Spleen (tissue), 11 donors: Measurements from ENCODE around the gene CDC14B. TPM values are rescaled to one million over a fixed set of nuclear protein-coding genes. Genes with fewer than 3 reads are reported as not detected.
"Not testable (repeated sequence)": the region's sequence is repeated elsewhere in the genome, so short reads cannot be mapped to it uniquely, and the experiment has no call there.

Experiments
- DNase-seq: peaks from one replicate; pipeline ENCODE4 v3.0.0-alpha.2; 2020
- H3K27ac ChIP-seq, 8 donors: fragments of 200-600 bp; sonication (generic) in 7 of 8; 1 replicate in 4 of 8; 2 replicates in 4 of 8; pipeline versions ENCODE4 v1.5.0 to v1.8.0; 2016 to 2021; ENCODE audit warnings: inconsistent platforms in 4 of 8, mild to moderate bottlenecking in 4 of 8, moderate library complexity in 1 of 8
- H3K27me3 ChIP-seq, 7 donors: fragments of 200-600 bp; sonication (generic) in 6 of 7; replicated peaks in 1 of 7; 1 replicate in 4 of 7; 2 replicates in 3 of 7; pipeline versions ENCODE4 v1.5.0 to v1.8.0; 2016 to 2021; ENCODE audit warnings: inconsistent platforms in 3 of 7, mild to moderate bottlenecking in 1 of 7
- H3K36me3 ChIP-seq, 6 donors: fragments of 200-600 bp; sonication (generic) in 5 of 6; 1 replicate in 4 of 6; 2 replicates in 2 of 6; pipeline versions ENCODE4 v1.5.0 to v1.8.0; 2016 to 2021; ENCODE audit warnings: inconsistent platforms in 2 of 6
- H3K4me1 ChIP-seq, 6 donors: fragments of 200-600 bp; sonication (generic) in 5 of 6; 1 replicate in 3 of 6; 2 replicates in 3 of 6; pipeline versions ENCODE4 v1.5.0 to v1.8.0; 2016 to 2021; ENCODE audit warnings: inconsistent platforms in 3 of 6
- H3K4me3 ChIP-seq, 8 donors: fragments of 200-600 bp; sonication (generic) in 7 of 8; 1 replicate in 4 of 8; 2 replicates in 4 of 8; pipeline versions ENCODE4 v1.5.0 to v1.8.0; 2016 to 2021; ENCODE audit warnings: inconsistent platforms in 4 of 8, mild to moderate bottlenecking in 4 of 8, moderate library complexity in 2 of 8
- H3K9me3 ChIP-seq, 8 donors: fragments of 200-600 bp; sonication (generic) in 7 of 8; 1 replicate in 4 of 8; 2 replicates in 4 of 8; pipeline versions ENCODE4 v1.5.0 to v1.8.0; 2016 to 2021; ENCODE audit warnings: inconsistent platforms in 4 of 8
- CTCF ChIP-seq, 11 experiments: fragments of 200-600 bp in 7 of 11; fragments of 450-650 bp in 4 of 11; sonication (generic) in 4 of 11; IDR thresholded peaks in 8 of 11; conservative IDR thresholded peaks in 3 of 11; 1 replicate in 7 of 11; 2 replicates in 4 of 11; pipeline versions ENCODE4 v1.4.0 to v1.8.0; 2016 to 2021; ENCODE audit warnings: antibody characterized with exemption in 11 of 11, inconsistent platforms in 4 of 11, mild to moderate bottlenecking in 1 of 11
- POLR2A ChIP-seq, 3 donors: fragments of 450-650 bp; IDR thresholded peaks; one replicate each; pipeline ENCODE4 v1.5.1; 2017; ENCODE audit warnings: antibody characterized with exemption in 3 of 3, mild to moderate bottlenecking in 1 of 3
- POLR2AphosphoS5 ChIP-seq, 3 donors: sonication (generic); formaldehyde crosslinking; IDR thresholded peaks; one replicate each; pipeline ENCODE4 v1.5.1; 2017; ENCODE audit warnings: antibody characterized with exemption in 3 of 3
- WGBS, 5 donors: extraction: QIAGEN DNeasy Blood & Tissue Kit in 3 of 5; methylation state at CpG; one replicate each; pipeline versions ENCODE4 v1.1.5 to v1.1.7; 2013 to 2018; 5-methylcytosine and 5-hydroxymethylcytosine counted together
- intact Hi-C: fragments of 100-400 bp; cut with DNase I; formaldehyde crosslinking; loops from one replicate; pipeline ENCODE4 v1.15.0; 2023; ENCODE audit warnings: low total_unique reads
- polyA plus RNA-seq, 3 donors: library from polyadenylated mRNA; stranded (reverse); fragments of 200-250 nt; gene quantifications; one replicate each; pipeline ENCODE4 v1.2.1, GENCODE V29; 2013
- total RNA-seq, 7 donors: library from RNA; depleted of rRNA in 3 of 7; stranded (reverse); fragments of >200 nt in 3 of 7; fragmentation: NEBNext Ultra II Directional in 4 of 7; extraction: Animal tissue kit (Norgen Biotek cat#: 25700) in 4 of 7; gene quantifications; one replicate each; pipeline versions ENCODE4 v1.1.0 to v1.2.1, GENCODE V29; 2016 to 2021
- donor health status: healthy with polysubstance abuse.
- donor health status: DM: no; HTN: no; CAD: no; lungs with moderate emphysema.
- donor health status: DM: no; HTN: no; CAD: no.
- donor health status: Bipolar disorder and iron deficiency.
- donor health status: healthy.
- donor health status: DM: no; HTN: no; CAD: no.
- donor health status: DM: yes; HTN: yes; CAD: no.

Gene CDC14B
- total and polyA plus RNA-seq, 10 donors, result 1.3 to 10.0 (median 5.8) TPM

GRCh38 chr9:96503918-96504317 lies 115.7 kb downstream of the CDC14B start:
- no peak overlapping the region for H3K4me3 ChIP-seq
- H3K9me3 ChIP-seq, result no peaks in the 10 kb centered on the region
- peaks cover 0 to 14% (median 0%) of the 10 kb centered on the region in 6 donors for H3K36me3 ChIP-seq
- no peak for TF ChIP-seq POLR2A (IDR thresholded peaks at IDR 0.05)
- TF ChIP-seq POLR2AphosphoS5 (IDR thresholded peaks at IDR 0.05), result no peak
- no peak for TF ChIP-seq CTCF (IDR thresholded peaks at IDR 0.05 in 8 of 11, conservative IDR thresholded peaks at IDR 0.05 in 3 of 11)
- no peaks in the 10 kb centered on the region for H3K4me1 ChIP-seq
- intact Hi-C loops, result no loop called here
- no peak for DNase-seq
- WGBS, 5 donors, result 87 to 97% (median 94%) methylated on average over 11 of the region's 11 CpGs
- H3K27me3 ChIP-seq, result no peaks in the 10 kb centered on the region
- H3K27ac ChIP-seq, result no peak overlapping the region

GRCh38 chr9:96503374-96503748 lies 116.3 kb downstream of the CDC14B start:
- DNase-seq, H3K36me3 ChIP-seq, H3K9me3 ChIP-seq, H3K4me3 ChIP-seq, H3K4me1 ChIP-seq, intact Hi-C loops, H3K27me3 ChIP-seq, H3K27ac ChIP-seq: not testable (repeated sequence)

- H3K27ac ChIP-seq, result no peak overlapping the region
- no peak overlapping the region for H3K4me3 ChIP-seq
- H3K9me3 ChIP-seq, result no peaks in the 10 kb centered on the region
- intact Hi-C loops, result no loop called here
- no peak for DNase-seq
- H3K27me3 ChIP-seq, result no peaks in the 10 kb centered on the region
- TF ChIP-seq CTCF (IDR thresholded peaks at IDR 0.05 in 8 of 11, conservative IDR thresholded peaks at IDR 0.05 in 3 of 11) (no peak), POLR2A (IDR thresholded peaks at IDR 0.05) (no peak), POLR2AphosphoS5 (IDR thresholded peaks at IDR 0.05) (no peak)
- peaks cover 0 to 9% (median 0%) of the 10 kb centered on the region in 6 donors for H3K36me3 ChIP-seq
- WGBS, 5 donors, result 88 to 93% (median 91%) methylated on average over 6 of the region's 6 CpGs
- H3K4me1 ChIP-seq, result no peaks in the 10 kb centered on the region
Measured at GRCh38 chr9:96502539-96503373, 116.9 kb downstream of the CDC14B start.

- WGBS, 5 donors, result 91 to 97% (median 95%) methylated on average over 15 of the region's 15 CpGs
- no peak overlapping the region for H3K27ac ChIP-seq
- H3K4me3 ChIP-seq, result no peak overlapping the region
- no peaks in the 10 kb centered on the region for H3K9me3 ChIP-seq
- H3K36me3 ChIP-seq, result peaks cover 0 to 9% (median 0%) of the 10 kb centered on the region in 6 donors
- no peaks in the 10 kb centered on the region for H3K27me3 ChIP-seq
- DNase-seq, result no peak
- H3K4me1 ChIP-seq, result no peaks in the 10 kb centered on the region
- no peak for TF ChIP-seq POLR2AphosphoS5 (IDR thresholded peaks at IDR 0.05)
- TF ChIP-seq POLR2A (IDR thresholded peaks at IDR 0.05), result no peak
- TF ChIP-seq CTCF (IDR thresholded peaks at IDR 0.05 in 8 of 11, conservative IDR thresholded peaks at IDR 0.05 in 3 of 11), result no peak
- intact Hi-C loops, result no loop called here
Measured at GRCh38 chr9:96501633-96502538, 117.8 kb downstream of the CDC14B start.
